HG02759 (cell line): ENCODE data around the gene TRAF2.
"Not testable (repeated sequence)": the region's sequence is repeated elsewhere in the genome, so short reads cannot be mapped to it uniquely, and the experiment has no call there.

Experiments used
- ATAC-seq: cut with Tn5 transposase; IDR thresholded peaks from one replicate; pipeline ENCODE4 v1.9.1; 2021; ENCODE audit warnings: mild to moderate bottlenecking, moderate library complexity; ENCODE audit not compliant: unreplicated experiment

Gene TRAF2

GRCh38 chr9:136876476-136876875 is 9.8 kb upstream of the TRAF2 start:
- ATAC-seq, result no peak

- ATAC-seq, result no peak
Observed at GRCh38 chr9:136880651-136881050, 5.7 kb upstream of the TRAF2 start.

- no peak for ATAC-seq
Observed at GRCh38 chr9:136881691-136882108, 4.6 kb upstream of the TRAF2 start.

GRCh38 chr9:136882109-136882946 is 4.0 kb upstream of the TRAF2 start:
- ATAC-seq, result no peak

GRCh38 chr9:136882947-136883283 is 3.4 kb upstream of the TRAF2 start:
- ATAC-seq, result not testable (repeated sequence)

GRCh38 chr9:136883670-136884069 is 2.6 kb upstream of the TRAF2 start:
- ATAC-seq, result not testable (repeated sequence)

- ATAC-seq, result peak; percentile 29
Observed at GRCh38 chr9:136886610-136887597, 588 bp downstream of the TRAF2 start.

- ATAC-seq, result no peak
Observed at GRCh38 chr9:136888454-136888853, 2.1 kb downstream of the TRAF2 start.

GRCh38 chr9:136889858-136890257 is 3.5 kb downstream of the TRAF2 start:
- no peak for ATAC-seq

GRCh38 chr9:136890661-136891060 is 4.3 kb downstream of the TRAF2 start:
- no peak for ATAC-seq

- no peak for ATAC-seq
Observed at GRCh38 chr9:136896027-136896426, 9.7 kb downstream of the TRAF2 start.

- no peak for ATAC-seq
Observed at GRCh38 chr9:136898483-136899100, 12.3 kb downstream of the TRAF2 start.

GRCh38 chr9:136899196-136899595 is 12.9 kb downstream of the TRAF2 start:
- no peak for ATAC-seq

GRCh38 chr9:136900556-136900955 is 14.2 kb downstream of the TRAF2 start:
- ATAC-seq, result no peak

- ATAC-seq, result no peak
Observed at GRCh38 chr9:136900988-136901515, 14.7 kb downstream of the TRAF2 start.

GRCh38 chr9:136901516-136902258 is 15.4 kb downstream of the TRAF2 start:
- peak; percentile 67 for ATAC-seq

GRCh38 chr9:136902259-136902821 is 16.0 kb downstream of the TRAF2 start:
- peak; percentile 60 for ATAC-seq

- ATAC-seq, result no peak
Observed at GRCh38 chr9:136903041-136903554, 16.8 kb downstream of the TRAF2 start.

- ATAC-seq, result no peak
Observed at GRCh38 chr9:136906266-136906665, 19.9 kb downstream of the TRAF2 start.
